AG09309 (cell line): ENCODE measurements around the gene SLC4A11.

Source experiments
- DNase-seq: peaks from one replicate; pipeline ENCODE4 v3.0.0-alpha.2; 2010; ENCODE audit warnings: low read depth
- H3K4me3 ChIP-seq: 2 replicates; pipeline ENCODE4 v1.5.1; 2011; ENCODE audit warnings: mild to moderate bottlenecking, low read depth, low read length, moderate library complexity; ENCODE audit not compliant: control insufficient read depth
- TF ChIP-seq, protein P1 (sequence below): IDR thresholded peaks from 2 replicates; pipeline ENCODE4 v1.5.1; 2011; ENCODE audit warnings: mild to moderate bottlenecking, low read depth, low read length, inconsistent platforms; ENCODE audit not compliant: insufficient read depth, control insufficient read depth; ENCODE audit errors: missing control alignments

The SLC4A11 gene

DNA sequence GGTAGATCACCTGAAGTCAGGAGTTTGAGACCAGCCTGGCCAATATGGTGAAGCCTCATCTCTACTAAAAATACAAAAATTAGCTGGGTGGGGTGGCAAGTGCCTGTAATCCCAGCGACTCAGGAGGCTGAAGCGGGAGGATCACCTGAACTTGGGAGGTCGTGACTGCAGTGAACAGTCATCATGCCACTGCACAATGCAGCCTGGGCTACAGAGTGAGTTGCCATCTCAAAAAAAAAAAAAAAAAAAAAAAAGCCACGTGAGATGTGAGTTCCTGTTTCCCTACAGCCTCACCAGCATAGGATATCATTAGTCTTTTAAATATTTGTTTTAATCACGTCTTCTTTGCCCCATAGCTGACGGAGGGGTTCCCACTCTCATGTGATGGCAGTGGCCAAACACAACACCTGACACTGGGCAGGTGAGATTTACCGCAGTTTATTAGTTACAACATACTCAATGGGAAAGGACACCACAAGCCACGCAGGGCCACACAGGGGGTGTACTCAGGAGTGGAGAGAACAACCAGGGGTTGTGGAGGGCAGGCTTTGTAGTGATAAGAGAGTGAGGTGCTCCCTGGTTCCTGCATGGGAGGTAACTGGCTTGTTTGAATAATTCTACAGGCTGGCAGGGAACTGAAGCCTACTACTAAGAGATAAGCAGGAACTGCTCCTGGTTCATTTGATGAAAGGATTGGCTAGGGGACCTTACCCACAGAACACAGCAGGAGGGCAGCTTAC, 61.1 kb downstream of the SLC4A11 start:
- H3K4me3 ChIP-seq = no peak overlapping the region
- no peak for DNase-seq
- TF ChIP-seq, protein P1, sequence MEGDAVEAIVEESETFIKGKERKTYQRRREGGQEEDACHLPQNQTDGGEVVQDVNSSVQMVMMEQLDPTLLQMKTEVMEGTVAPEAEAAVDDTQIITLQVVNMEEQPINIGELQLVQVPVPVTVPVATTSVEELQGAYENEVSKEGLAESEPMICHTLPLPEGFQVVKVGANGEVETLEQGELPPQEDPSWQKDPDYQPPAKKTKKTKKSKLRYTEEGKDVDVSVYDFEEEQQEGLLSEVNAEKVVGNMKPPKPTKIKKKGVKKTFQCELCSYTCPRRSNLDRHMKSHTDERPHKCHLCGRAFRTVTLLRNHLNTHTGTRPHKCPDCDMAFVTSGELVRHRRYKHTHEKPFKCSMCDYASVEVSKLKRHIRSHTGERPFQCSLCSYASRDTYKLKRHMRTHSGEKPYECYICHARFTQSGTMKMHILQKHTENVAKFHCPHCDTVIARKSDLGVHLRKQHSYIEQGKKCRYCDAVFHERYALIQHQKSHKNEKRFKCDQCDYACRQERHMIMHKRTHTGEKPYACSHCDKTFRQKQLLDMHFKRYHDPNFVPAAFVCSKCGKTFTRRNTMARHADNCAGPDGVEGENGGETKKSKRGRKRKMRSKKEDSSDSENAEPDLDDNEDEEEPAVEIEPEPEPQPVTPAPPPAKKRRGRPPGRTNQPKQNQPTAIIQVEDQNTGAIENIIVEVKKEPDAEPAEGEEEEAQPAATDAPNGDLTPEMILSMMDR = no peak
